PC-9 (cell line): ENCODE data around the gene STX18. TPM values are rescaled to one million over a fixed set of nuclear protein-coding genes. Genes with fewer than 3 reads are reported as not detected.

ENCODE experiments used
- BruUV-seq: library from RNA; stranded (reverse); fragments of 400-500 nt; replicated peaks from 2 replicates; lab custom pipeline; 2021; lab: Mats Ljungman, UMichigan
- CTCF ChIA-PET: fragments of 300-600 bp; sonication (Branson Sonifier 250); formaldehyde crosslinking; loops from one replicate; lab custom pipeline; 2022; ENCODE audit warnings: antibody characterized with exemption; lab: Charles Lee
- POLR2A ChIA-PET: fragments of 300-600 bp; sonication (Branson Sonifier 250); formaldehyde crosslinking; loops from one replicate; lab custom pipeline; 2022; ENCODE audit warnings: antibody characterized with exemption; ENCODE audit not compliant: unreplicated experiment; lab: Charles Lee
- DNase-seq, 2 experiments: peaks; one replicate each; pipeline versions ENCODE4 v3.0.0 to v3.0.0-alpha.2; 2015 to 2022; ENCODE audit warnings: mixed read lengths in 1 of 2
- H2AFZ ChIP-seq: fragments of 200-600 bp; sonication (generic); 2 replicates; pipeline ENCODE4 v1.8.1; 2017; ENCODE audit warnings: antibody characterized with exemption
- H3F3A ChIP-seq: fragments of 200-600 bp; sonication (generic); 2 replicates; pipeline ENCODE4 v1.8.1; 2017; ENCODE audit warnings: antibody characterized with exemption, mild to moderate bottlenecking, low read depth; ENCODE audit not compliant: insufficient read depth
- H3K27ac ChIP-seq: fragments of 200-600 bp; sonication (generic); 2 replicates; pipeline ENCODE4 v1.6.1; 2016; ENCODE audit warnings: mixed run types
- H3K27me3 ChIP-seq: fragments of 200-600 bp; sonication (generic); 2 replicates; pipeline ENCODE4 v1.6.1; 2016; ENCODE audit warnings: low read depth, mixed run types; ENCODE audit not compliant: insufficient read depth
- H3K36me3 ChIP-seq: fragments of 200-600 bp; sonication (generic); 2 replicates; pipeline ENCODE4 v1.6.1; 2016; ENCODE audit warnings: low read depth, mixed run types
- H3K4me1 ChIP-seq: fragments of 200-600 bp; sonication (generic); replicated peaks from 2 replicates; pipeline ENCODE4 v1.6.1; 2016; ENCODE audit warnings: mixed run types; ENCODE audit not compliant: insufficient read depth
- H3K4me2 ChIP-seq: fragments of 200-600 bp; sonication (generic); 2 replicates; pipeline ENCODE4 v1.6.1; 2017; ENCODE audit warnings: mixed run types
- H3K4me3 ChIP-seq: fragments of 200-600 bp; sonication (generic); 2 replicates; pipeline ENCODE4 v1.6.1; 2016; ENCODE audit warnings: mixed run types
- H3K79me2 ChIP-seq: fragments of 200-600 bp; sonication (generic); 2 replicates; pipeline ENCODE4 v1.6.1; 2017; ENCODE audit warnings: low read depth, mixed run types
- H3K9me2 ChIP-seq: fragments of 200-600 bp; sonication (generic); 2 replicates; pipeline ENCODE4 v1.8.1; 2017; ENCODE audit warnings: mild to moderate bottlenecking; ENCODE audit not compliant: insufficient read depth
- H3K9me3 ChIP-seq: fragments of 200-600 bp; sonication (generic); 2 replicates; pipeline ENCODE4 v1.8.1; 2016; ENCODE audit warnings: low read depth; ENCODE audit not compliant: insufficient read depth
- H4K20me1 ChIP-seq: fragments of 200-600 bp; sonication (generic); 2 replicates; pipeline ENCODE4 v1.8.1; 2017; ENCODE audit not compliant: insufficient read depth
- EZH2 ChIP-seq: fragments of 200-600 bp; sonication (generic); IDR thresholded peaks from 2 replicates; pipeline ENCODE4 v1.8.0; 2017; ENCODE audit warnings: antibody characterized with exemption, low read depth
- intact Hi-C: fragments of 100-400 bp; cut with micrococcal nuclease; formaldehyde crosslinking; loops from one replicate; pipeline ENCODE4 v1.10.0; 2022; ENCODE audit not compliant: unreplicated experiment
- total RNA-seq: library from RNA; stranded (reverse); gene quantifications from 2 replicates; pipeline ENCODE4 v1.2.3, GENCODE V29; 2021
- TF ChIP-seq, protein P1 (sequence below): fragments of 200-600 bp; sonication (generic); conservative IDR thresholded peaks from 2 replicates; pipeline ENCODE4 v1.6.1; 2017; ENCODE audit warnings: mixed run types, antibody characterized with exemption, mild to moderate bottlenecking, moderate library complexity

Gene STX18
- total RNA-seq, 1 experiment from 2014 or later, result 30.5 TPM

DNA sequence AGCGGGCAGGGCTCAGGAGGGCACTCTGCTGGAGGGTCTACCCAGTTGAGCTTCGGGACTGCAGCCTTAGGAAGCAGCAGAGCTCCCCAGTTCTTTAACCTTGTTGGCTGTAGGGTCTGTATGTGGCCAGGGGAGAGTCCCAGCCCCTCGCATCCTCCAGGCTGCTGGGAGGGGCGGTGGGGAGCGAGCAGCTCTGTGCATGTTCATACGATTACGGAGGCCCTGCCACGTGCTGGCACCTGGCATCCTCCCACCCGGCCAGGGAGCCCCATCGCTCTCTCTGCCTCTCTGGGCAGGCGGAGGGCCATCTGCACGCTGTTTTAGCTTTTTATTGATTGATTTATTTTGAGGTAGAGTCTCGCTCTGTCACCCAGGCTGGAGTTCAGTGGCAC, 133.7 kb downstream of the STX18 start:
- no peak for TF ChIP-seq EZH2
- TF ChIP-seq, protein P1, sequence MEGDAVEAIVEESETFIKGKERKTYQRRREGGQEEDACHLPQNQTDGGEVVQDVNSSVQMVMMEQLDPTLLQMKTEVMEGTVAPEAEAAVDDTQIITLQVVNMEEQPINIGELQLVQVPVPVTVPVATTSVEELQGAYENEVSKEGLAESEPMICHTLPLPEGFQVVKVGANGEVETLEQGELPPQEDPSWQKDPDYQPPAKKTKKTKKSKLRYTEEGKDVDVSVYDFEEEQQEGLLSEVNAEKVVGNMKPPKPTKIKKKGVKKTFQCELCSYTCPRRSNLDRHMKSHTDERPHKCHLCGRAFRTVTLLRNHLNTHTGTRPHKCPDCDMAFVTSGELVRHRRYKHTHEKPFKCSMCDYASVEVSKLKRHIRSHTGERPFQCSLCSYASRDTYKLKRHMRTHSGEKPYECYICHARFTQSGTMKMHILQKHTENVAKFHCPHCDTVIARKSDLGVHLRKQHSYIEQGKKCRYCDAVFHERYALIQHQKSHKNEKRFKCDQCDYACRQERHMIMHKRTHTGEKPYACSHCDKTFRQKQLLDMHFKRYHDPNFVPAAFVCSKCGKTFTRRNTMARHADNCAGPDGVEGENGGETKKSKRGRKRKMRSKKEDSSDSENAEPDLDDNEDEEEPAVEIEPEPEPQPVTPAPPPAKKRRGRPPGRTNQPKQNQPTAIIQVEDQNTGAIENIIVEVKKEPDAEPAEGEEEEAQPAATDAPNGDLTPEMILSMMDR, result no peak
- Histone ChIP-seq H2AFZ (no peak overlapping the region), H3K36me3 (no peaks in the 10 kb centered on the region), H3K27me3 (peaks cover 29% of the 10 kb centered on the region; the same call in 1 of the 2 replicates), H3K4me2 (no peak overlapping the region), H3K9me2 (no peaks in the 10 kb centered on the region), H3F3A (no peaks in the 10 kb centered on the region), H3K27ac (no peak overlapping the region), H3K79me2 (no peaks in the 10 kb centered on the region), H3K4me1 (no peaks in the 10 kb centered on the region), H4K20me1 (no peaks in the 10 kb centered on the region), H3K9me3 (no peaks in the 10 kb centered on the region), H3K4me3 (no peak overlapping the region)
- no peak for DNase-seq
- intact Hi-C loops, result no loop called here
- no TSS peak for BruUV-seq
- CTCF ChIA-PET, result no interaction called here
- POLR2A ChIA-PET, result no interaction called here

DNA sequence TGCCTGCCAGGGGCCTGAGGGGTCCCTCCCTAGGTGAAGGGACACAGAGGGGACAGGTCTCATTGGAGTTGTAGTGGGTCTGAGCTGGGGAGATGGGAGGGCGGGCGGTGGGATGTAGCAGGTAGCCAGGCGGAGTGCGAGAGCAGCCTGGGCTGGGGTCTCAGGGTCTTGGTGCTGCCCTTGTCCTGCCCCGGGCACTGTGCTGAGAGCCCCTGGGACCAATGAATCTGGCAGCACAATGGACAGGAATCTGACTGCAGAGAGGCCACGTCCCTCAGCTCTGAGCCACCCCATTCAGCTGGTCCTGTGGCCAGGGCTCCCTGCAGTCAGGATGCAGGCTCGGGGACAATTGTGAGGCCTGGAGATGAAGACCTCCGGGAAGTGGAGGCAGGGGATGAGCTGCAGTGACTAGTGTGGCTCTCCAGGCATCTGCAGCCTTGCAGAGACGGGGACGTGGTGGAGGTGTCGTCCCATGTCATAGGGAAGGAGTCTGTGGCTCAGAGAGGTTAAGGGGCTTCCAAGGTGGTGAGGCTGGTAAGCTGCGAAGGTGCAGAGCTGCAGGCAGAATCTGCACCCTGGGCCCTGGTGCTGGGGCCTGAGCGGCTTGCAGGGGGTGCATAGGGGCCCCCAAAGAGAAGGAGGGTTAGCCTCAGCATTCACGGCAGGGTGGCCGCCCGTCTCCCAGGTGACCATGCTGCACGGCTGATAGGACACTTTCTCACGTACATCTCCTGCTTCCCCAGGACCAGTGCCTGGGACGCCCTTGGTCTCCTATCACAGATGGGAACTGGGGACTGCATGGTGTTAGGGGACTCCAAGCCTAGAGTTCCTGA, 134.3 kb downstream of the STX18 start:
- H3F3A ChIP-seq, result no peaks in the 10 kb centered on the region
- H3K79me2 ChIP-seq, result no peaks in the 10 kb centered on the region
- DNase-seq, result no peak
- H4K20me1 ChIP-seq, result no peaks in the 10 kb centered on the region
- ChIA-PET POLR2A (no interaction called here), CTCF (no interaction called here)
- peaks cover 33% of the 10 kb centered on the region; the same call in 1 of the 2 replicates for H3K27me3 ChIP-seq
- TF ChIP-seq, protein P1, result no peak
- TF ChIP-seq EZH2, result no peak
- no peak overlapping the region for H3K4me3 ChIP-seq
- H3K9me3 ChIP-seq, result no peaks in the 10 kb centered on the region
- H3K36me3 ChIP-seq, result no peaks in the 10 kb centered on the region
- BruUV-seq, result no TSS peak
- no peak overlapping the region for H2AFZ ChIP-seq
- intact Hi-C loops, result no loop called here
- H3K27ac ChIP-seq, result no peak overlapping the region
- no peak overlapping the region for H3K4me2 ChIP-seq
- H3K9me2 ChIP-seq, result no peaks in the 10 kb centered on the region
- H3K4me1 ChIP-seq, result no peaks in the 10 kb centered on the region

DNA sequence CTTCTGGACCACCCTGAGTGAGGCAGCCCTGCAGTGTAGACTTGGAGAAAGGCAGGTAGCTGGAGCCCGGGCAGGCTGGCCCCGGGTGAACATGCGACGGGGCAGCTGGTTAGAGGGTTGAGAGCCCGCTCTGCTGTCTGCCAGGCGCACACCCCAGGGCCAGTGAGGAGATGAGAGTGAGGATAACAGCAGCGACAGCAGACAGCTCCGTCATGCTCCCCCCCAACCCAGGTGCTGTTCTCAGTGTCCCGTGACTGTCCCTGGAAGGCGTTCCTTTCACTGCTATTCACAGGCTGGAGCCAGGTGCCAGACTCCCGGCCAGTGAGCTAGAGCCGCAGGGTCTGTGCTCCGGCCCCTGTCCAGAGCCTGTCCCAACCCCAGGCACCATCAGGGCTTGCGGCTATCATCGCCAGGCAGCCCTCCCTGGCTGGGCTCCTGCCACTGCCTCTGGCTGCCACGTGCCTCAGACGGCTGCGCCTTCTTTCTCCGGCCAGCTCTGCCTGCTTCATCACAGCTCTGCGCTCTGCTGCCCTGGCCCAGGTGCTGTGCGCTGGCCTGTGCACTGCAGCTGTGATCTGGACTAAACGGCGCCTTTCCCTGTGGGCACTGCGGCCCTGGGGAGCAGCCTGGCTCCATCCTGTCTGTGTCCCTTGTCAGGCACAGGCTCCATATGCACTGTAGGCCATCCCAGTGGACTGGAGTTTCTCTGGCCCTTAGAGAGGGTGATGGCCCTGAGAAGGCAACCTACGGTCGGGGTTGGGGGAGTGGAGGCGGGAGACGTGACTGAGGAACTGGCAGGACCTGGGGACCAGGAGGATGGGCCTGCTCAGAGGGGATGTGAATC, 135.2 kb downstream of the STX18 start:
- Histone ChIP-seq H3K4me3 (no peak overlapping the region), H2AFZ (no peak overlapping the region), H3K9me3 (no peaks in the 10 kb centered on the region), H3K27ac (no peak overlapping the region), H3F3A (no peaks in the 10 kb centered on the region), H3K9me2 (no peaks in the 10 kb centered on the region), H4K20me1 (no peaks in the 10 kb centered on the region), H3K4me1 (no peaks in the 10 kb centered on the region), H3K27me3 (peaks cover 35% of the 10 kb centered on the region; the same call in 1 of the 2 replicates), H3K79me2 (no peaks in the 10 kb centered on the region), H3K4me2 (no peak overlapping the region), H3K36me3 (no peaks in the 10 kb centered on the region)
- no TSS peak for BruUV-seq
- ChIA-PET POLR2A (interaction anchor here (0.6 kb wide), 1 partner anchor 12 kb away, joined by 4 read pairs; no protein-coding TSS in a partner anchor), CTCF (no interaction called here)
- intact Hi-C loops, result no loop called here
- DNase-seq, result no peak
- TF ChIP-seq, protein P1, result no peak
- no peak for TF ChIP-seq EZH2
